Neural progenitor cell (in vitro differentiated cells): Measurements from ENCODE around the gene IGFL4. TPM values are rescaled to one million over a fixed set of nuclear protein-coding genes. Genes with fewer than 3 reads are reported as not detected.

Experiments used
- DNase-seq: peaks from one replicate; pipeline ENCODE4 v3.0.0-alpha.2; 2016; ENCODE audit warnings: low spot score
- H2AFZ ChIP-seq: fragments of 200-600 bp; sonication (generic); replicated peaks from 2 replicates; pipeline ENCODE4 v1.6.1; 2016; ENCODE audit warnings: antibody characterized with exemption
- H3F3A ChIP-seq: fragments of 200-600 bp; sonication (generic); 2 replicates; pipeline ENCODE4 v1.6.1; 2016; ENCODE audit warnings: antibody characterized with exemption, low read depth
- H3K27ac ChIP-seq: fragments of 200-600 bp; sonication (generic); 2 replicates; pipeline ENCODE4 v1.5.1; 2016; ENCODE audit warnings: mild to moderate bottlenecking
- H3K27me3 ChIP-seq: fragments of 200-600 bp; sonication (generic); 2 replicates; pipeline ENCODE4 v1.6.1; 2016; ENCODE audit warnings: mild to moderate bottlenecking, moderate library complexity
- H3K36me3 ChIP-seq: fragments of 200-600 bp; sonication (generic); 2 replicates; pipeline ENCODE4 v1.5.1; 2016
- H3K4me1 ChIP-seq: fragments of 200-600 bp; sonication (generic); 2 replicates; pipeline ENCODE4 v1.6.1; 2016; ENCODE audit warnings: mixed run types
- H3K4me2 ChIP-seq: fragments of 200-600 bp; sonication (generic); 2 replicates; pipeline ENCODE4 v1.6.1; 2016
- H3K4me3 ChIP-seq: fragments of 200-600 bp; sonication (generic); 2 replicates; pipeline ENCODE4 v1.5.1; 2016
- H3K79me2 ChIP-seq: fragments of 200-600 bp; sonication (generic); 2 replicates; pipeline ENCODE4 v1.6.1; 2016; ENCODE audit warnings: low read depth
- H3K9ac ChIP-seq: fragments of 200-600 bp; sonication (generic); 2 replicates; pipeline ENCODE4 v1.6.1; 2016
- H3K9me3 ChIP-seq: fragments of 200-600 bp; sonication (generic); 2 replicates; pipeline ENCODE4 v1.5.1; 2016; ENCODE audit warnings: low read depth
- H4K20me1 ChIP-seq: fragments of 200-600 bp; sonication (generic); 2 replicates; pipeline ENCODE4 v1.6.1; 2016; ENCODE audit warnings: low read depth
- H3K27ac Mint-ChIP-seq: 3 replicates; pipeline ENCODE4 v1.8.0; 2021; ENCODE audit warnings: mixed read lengths
- H3K27me3 Mint-ChIP-seq: 2 replicates; pipeline ENCODE4 v1.8.0; 2022; ENCODE audit warnings: low read depth, mild to moderate bottlenecking, inconsistent platforms, moderate library complexity, mixed read lengths; ENCODE audit not compliant: insufficient read depth
- H3K36me3 Mint-ChIP-seq: 3 replicates; pipeline ENCODE4 v1.8.0; 2021; ENCODE audit warnings: mixed read lengths
- H3K4me1 Mint-ChIP-seq: 3 replicates; pipeline ENCODE4 v1.8.0; 2021; ENCODE audit warnings: mixed read lengths
- H3K4me3 Mint-ChIP-seq: 3 replicates; pipeline ENCODE4 v1.8.0; 2021; ENCODE audit warnings: mild to moderate bottlenecking, moderate library complexity, mixed read lengths
- H3K9me3 Mint-ChIP-seq: 3 replicates; pipeline ENCODE4 v1.8.0; 2020; ENCODE audit warnings: mixed read lengths
- CTCF ChIP-seq: fragments of 200-600 bp; sonication (generic); IDR thresholded peaks from 2 replicates; pipeline ENCODE4 v1.5.1; 2017; ENCODE audit warnings: antibody characterized with exemption, mild to moderate bottlenecking
- EZH2 ChIP-seq: fragments of 200-600 bp; sonication (generic); IDR thresholded peaks from 2 replicates; pipeline ENCODE4 v1.6.1; 2017; ENCODE audit warnings: antibody characterized with exemption, mild to moderate bottlenecking, moderate library complexity
- EZH2phosphoT487 ChIP-seq: fragments of 200-600 bp; sonication (generic); IDR thresholded peaks from 2 replicates; pipeline ENCODE4 v1.6.1; 2017; ENCODE audit warnings: antibody characterized with exemption
- total RNA-seq: library from RNA; depleted of rRNA; stranded (reverse); fragments of >200 nt; gene quantifications from 2 replicates; pipeline ENCODE4 v1.2.3, GENCODE V29; 2015; ENCODE audit warnings: low replicate concordance

Gene IGFL4
- total RNA-seq, 1 donor from 2014 or later: 0.21 TPM

DNA sequence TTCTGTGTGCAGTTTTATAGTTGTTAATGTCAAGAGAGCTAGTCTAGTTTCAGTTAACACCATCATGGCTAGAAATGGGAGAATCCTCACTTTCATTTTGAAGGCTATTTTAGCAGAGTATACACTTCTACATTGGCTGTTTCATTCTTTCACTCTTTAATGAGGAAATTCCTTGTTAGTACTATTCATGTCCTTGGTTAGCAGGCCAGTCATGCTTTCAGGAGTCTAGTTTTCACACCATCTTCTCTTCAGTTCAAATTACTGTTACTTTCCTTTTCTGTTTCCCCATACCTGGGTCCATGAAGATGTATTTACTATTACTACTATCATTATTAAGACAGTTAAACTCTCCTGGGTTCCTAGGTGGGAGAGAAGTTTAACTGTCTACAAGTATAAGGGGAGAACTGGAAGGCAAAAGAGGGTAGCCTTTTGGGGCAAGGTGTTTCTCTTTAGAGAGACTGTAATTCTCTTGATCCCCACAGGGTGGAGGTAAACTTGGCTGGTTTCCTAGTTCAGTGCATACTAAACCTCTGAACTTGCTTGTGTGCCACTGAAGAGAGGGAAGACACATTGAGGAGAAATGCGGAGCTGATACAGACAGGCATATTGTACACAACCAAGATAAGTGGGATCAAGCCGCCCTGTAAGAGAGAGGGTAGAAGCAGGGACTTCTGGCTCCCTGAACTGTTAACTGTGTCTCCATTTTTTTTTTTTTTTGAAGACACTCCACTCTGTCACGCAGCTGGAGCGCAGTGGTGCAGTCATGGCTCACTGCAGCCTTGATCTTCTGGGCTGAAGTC lies 41.3 kb upstream of the IGFL4 start:
- Mint-ChIP-seq H3K4me1 (peaks cover 3% of the 10 kb centered on the region), H3K27ac (no peak overlapping the region), H3K9me3 (peaks cover 20% of the 10 kb centered on the region), H3K36me3 (no peaks in the 10 kb centered on the region), H3K4me3 (no peak overlapping the region), H3K27me3 (peaks cover 11% of the 10 kb centered on the region)
- peak; percentile 65 for DNase-seq
- H3K4me1 ChIP-seq: no peaks in the 10 kb centered on the region
- H3K9ac ChIP-seq: no peak overlapping the region
- peak; percentile 72 for TF ChIP-seq CTCF
- TF ChIP-seq EZH2phosphoT487: no peak
- no peak for TF ChIP-seq EZH2
- peaks cover 8% of the 10 kb centered on the region for H3K27me3 ChIP-seq
- H3K4me2 ChIP-seq: no peak overlapping the region
- no peak overlapping the region for H3K4me3 ChIP-seq
- no peaks in the 10 kb centered on the region for H3K79me2 ChIP-seq
- peaks cover 3% of the 10 kb centered on the region for H3F3A ChIP-seq
- no peaks in the 10 kb centered on the region for H3K36me3 ChIP-seq
- H2AFZ ChIP-seq: no peak overlapping the region
- no peaks in the 10 kb centered on the region for H3K9me3 ChIP-seq
- no peak overlapping the region for H3K27ac ChIP-seq
- no peaks in the 10 kb centered on the region for H4K20me1 ChIP-seq

DNA sequence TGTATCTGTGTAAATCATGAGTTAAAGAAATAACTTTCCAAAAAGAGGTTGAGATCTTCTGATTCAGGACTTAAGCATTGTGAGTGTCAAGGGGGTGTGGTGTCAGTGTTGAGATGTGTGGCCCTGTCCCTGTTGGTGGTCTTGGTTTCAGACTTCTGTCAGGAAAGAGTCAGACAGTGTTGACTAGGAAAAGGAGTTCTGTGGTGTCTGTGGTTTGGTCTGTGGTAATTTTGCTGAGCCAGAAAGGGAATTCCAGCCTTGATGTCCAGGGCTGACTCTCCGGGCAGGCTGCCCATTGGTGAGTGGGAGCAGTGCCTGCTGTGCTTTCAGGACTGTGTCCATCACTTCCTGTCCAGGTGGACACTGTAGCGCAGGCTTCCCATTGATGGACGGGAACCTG lies 39.8 kb upstream of the IGFL4 start:
- no peaks in the 10 kb centered on the region for H3K9me3 ChIP-seq
- no peak for DNase-seq
- no peaks in the 10 kb centered on the region for H4K20me1 ChIP-seq
- H3K4me2 ChIP-seq: no peak overlapping the region
- H2AFZ ChIP-seq: no peak overlapping the region
- Mint-ChIP-seq H3K36me3 (no peaks in the 10 kb centered on the region), H3K27ac (no peak overlapping the region), H3K4me1 (peaks cover 8% of the 10 kb centered on the region), H3K4me3 (no peak overlapping the region), H3K9me3 (peaks cover 7% of the 10 kb centered on the region), H3K27me3 (peaks cover 24% of the 10 kb centered on the region)
- peaks cover 24% of the 10 kb centered on the region for H3K27me3 ChIP-seq
- H3K4me3 ChIP-seq: no peak overlapping the region
- H3K79me2 ChIP-seq: no peaks in the 10 kb centered on the region
- H3K27ac ChIP-seq: no peak overlapping the region
- H3F3A ChIP-seq: peaks cover 3% of the 10 kb centered on the region
- no peak overlapping the region for H3K9ac ChIP-seq
- TF ChIP-seq EZH2phosphoT487: no peak
- TF ChIP-seq CTCF: no peak
- no peak for TF ChIP-seq EZH2
- H3K36me3 ChIP-seq: no peaks in the 10 kb centered on the region
- H3K4me1 ChIP-seq: peaks cover 5% of the 10 kb centered on the region

GRCh38 chr19:46079576-46079975 lies 38.8 kb upstream of the IGFL4 start:
- H3K27ac Mint-ChIP-seq: no peak overlapping the region
- Histone ChIP-seq H3K4me1 (peaks cover 5% of the 10 kb centered on the region), H3K4me2 (no peak overlapping the region), H2AFZ (no peak overlapping the region), H3F3A (peaks cover 3% of the 10 kb centered on the region), H3K9ac (no peak overlapping the region), H3K79me2 (no peaks in the 10 kb centered on the region), H3K27ac (no peak overlapping the region), H3K36me3 (no peaks in the 10 kb centered on the region), H4K20me1 (no peaks in the 10 kb centered on the region), H3K27me3 (peaks cover 34% of the 10 kb centered on the region), H3K4me3 (no peak overlapping the region), H3K9me3 (no peaks in the 10 kb centered on the region)
- no peak overlapping the region for H3K4me3 Mint-ChIP-seq
- no peak for DNase-seq
- no peaks in the 10 kb centered on the region for H3K36me3 Mint-ChIP-seq
- peaks cover 8% of the 10 kb centered on the region for H3K4me1 Mint-ChIP-seq
- H3K27me3 Mint-ChIP-seq: peaks cover 28% of the 10 kb centered on the region
- no peak for TF ChIP-seq EZH2phosphoT487
- TF ChIP-seq CTCF: no peak
- TF ChIP-seq EZH2: no peak
- peaks cover 2% of the 10 kb centered on the region for H3K9me3 Mint-ChIP-seq
